RWPE2 (cell line): Measurements from ENCODE around the gene INPP5E.

Experiments
- ATAC-seq: fragments of 200-7000 bp; cut with Tn5 transposase; 3 replicates; pipeline ENCODE4 v1.9.1; 2021; ENCODE audit warnings: low read depth
- DNase-seq: peaks from one replicate; pipeline ENCODE4 v3.0.0-alpha.2; 2020; ENCODE audit warnings: low spot score
- H3K27ac ChIP-seq: fragments of 450-650 bp; 2 replicates; pipeline ENCODE4 v1.5.1; 2017; ENCODE audit warnings: mild to moderate bottlenecking; ENCODE audit not compliant: poor library complexity, severe bottlenecking
- H3K27me3 ChIP-seq: fragments of 250-450 bp; sonication (Bioruptor Pico); 2 replicates; pipeline ENCODE4 v1.5.1; 2021; ENCODE audit warnings: mild to moderate bottlenecking, moderate library complexity; ENCODE audit not compliant: insufficient read depth, poor library complexity, severe bottlenecking
- H3K36me3 ChIP-seq: fragments of 250-450 bp; sonication (Bioruptor Pico); 2 replicates; pipeline ENCODE4 v1.5.1; 2020; ENCODE audit warnings: low read depth, mild to moderate bottlenecking, moderate library complexity
- H3K4me1 ChIP-seq: fragments of 250-450 bp; sonication (Bioruptor Pico); 2 replicates; pipeline ENCODE4 v1.5.1; 2021; ENCODE audit warnings: mild to moderate bottlenecking, moderate library complexity; ENCODE audit not compliant: insufficient read depth, poor library complexity, severe bottlenecking
- H3K4me3 ChIP-seq: fragments of 250-450 bp; sonication (Bioruptor Pico); 2 replicates; pipeline ENCODE4 v1.5.1; 2021; ENCODE audit warnings: mild to moderate bottlenecking, moderate library complexity; ENCODE audit not compliant: severe bottlenecking
- H3K9me3 ChIP-seq: fragments of 250-450 bp; sonication (Bioruptor Pico); 2 replicates; pipeline ENCODE4 v1.5.1; 2021; ENCODE audit warnings: mild to moderate bottlenecking, moderate library complexity; ENCODE audit not compliant: severe bottlenecking
- TF ChIP-seq, protein P1 (sequence below): fragments of 450-650 bp; IDR thresholded peaks from one replicate; pipeline ENCODE4 v1.5.1; 2017; ENCODE audit warnings: mild to moderate bottlenecking, moderate library complexity; ENCODE audit not compliant: poor library complexity, severe bottlenecking

The INPP5E gene

DNA sequence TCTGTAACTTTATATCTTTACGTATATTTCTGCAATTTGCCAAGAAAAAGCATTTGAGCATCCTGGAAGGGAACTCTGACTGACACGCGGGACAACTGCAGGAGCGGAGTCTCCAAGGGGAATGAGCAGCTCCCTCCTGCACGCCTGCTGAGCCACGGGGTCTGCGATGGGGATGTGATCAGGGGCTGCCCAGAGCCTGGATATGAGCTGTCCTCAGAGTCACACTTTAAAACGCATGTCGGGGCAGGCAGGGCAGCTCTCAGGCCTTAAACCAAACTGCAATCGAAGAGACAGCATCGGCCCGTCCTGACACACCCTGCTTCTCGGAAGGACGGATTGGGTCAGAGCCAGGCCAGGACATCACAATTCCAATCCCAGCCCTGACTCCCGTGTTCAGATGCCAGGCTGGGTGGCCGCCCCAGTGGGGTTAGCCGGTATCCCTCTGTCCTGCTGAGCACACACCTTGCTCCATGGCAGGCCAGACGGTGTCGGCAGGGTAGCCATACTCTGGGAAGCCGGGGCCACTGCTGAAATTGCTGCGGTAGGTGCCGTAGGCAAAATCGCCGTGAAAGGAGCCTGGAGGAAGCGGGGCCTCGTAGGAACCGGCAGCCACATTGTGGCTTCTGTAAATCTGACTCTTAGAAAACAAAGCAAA lies 26.0 kb upstream of the INPP5E start:
- no peak overlapping the region for H3K4me3 ChIP-seq
- no peaks in the 10 kb centered on the region for H3K9me3 ChIP-seq
- peaks cover 100% of the 10 kb centered on the region for H3K36me3 ChIP-seq
- ATAC-seq (no peak), DNase-seq (no peak)
- H3K27ac ChIP-seq = no peak overlapping the region
- TF ChIP-seq, protein P1, sequence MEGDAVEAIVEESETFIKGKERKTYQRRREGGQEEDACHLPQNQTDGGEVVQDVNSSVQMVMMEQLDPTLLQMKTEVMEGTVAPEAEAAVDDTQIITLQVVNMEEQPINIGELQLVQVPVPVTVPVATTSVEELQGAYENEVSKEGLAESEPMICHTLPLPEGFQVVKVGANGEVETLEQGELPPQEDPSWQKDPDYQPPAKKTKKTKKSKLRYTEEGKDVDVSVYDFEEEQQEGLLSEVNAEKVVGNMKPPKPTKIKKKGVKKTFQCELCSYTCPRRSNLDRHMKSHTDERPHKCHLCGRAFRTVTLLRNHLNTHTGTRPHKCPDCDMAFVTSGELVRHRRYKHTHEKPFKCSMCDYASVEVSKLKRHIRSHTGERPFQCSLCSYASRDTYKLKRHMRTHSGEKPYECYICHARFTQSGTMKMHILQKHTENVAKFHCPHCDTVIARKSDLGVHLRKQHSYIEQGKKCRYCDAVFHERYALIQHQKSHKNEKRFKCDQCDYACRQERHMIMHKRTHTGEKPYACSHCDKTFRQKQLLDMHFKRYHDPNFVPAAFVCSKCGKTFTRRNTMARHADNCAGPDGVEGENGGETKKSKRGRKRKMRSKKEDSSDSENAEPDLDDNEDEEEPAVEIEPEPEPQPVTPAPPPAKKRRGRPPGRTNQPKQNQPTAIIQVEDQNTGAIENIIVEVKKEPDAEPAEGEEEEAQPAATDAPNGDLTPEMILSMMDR = no peak
- H3K27me3 ChIP-seq = no peaks in the 10 kb centered on the region
- H3K4me1 ChIP-seq = no peaks in the 10 kb centered on the region

DNA sequence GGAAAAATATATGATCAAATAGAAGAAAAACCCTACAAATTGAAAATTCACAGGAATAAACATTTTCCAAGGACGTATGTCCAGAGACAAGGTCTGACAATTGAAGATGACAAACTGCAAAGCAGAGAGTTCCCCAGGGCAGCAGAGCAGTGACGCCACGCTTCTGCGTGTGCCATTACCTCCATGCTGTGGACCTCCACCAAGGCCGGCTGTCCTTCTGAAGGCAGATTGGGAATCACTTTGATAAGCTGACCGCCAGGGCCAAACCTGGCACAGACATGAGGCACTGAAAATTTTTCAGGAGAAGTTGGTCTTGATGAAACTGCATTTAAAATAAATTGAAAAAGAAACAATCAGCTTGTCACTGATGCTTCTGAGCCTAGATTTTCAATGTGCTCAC lies 24.6 kb upstream of the INPP5E start:
- H3K27me3 ChIP-seq = no peaks in the 10 kb centered on the region

DNA sequence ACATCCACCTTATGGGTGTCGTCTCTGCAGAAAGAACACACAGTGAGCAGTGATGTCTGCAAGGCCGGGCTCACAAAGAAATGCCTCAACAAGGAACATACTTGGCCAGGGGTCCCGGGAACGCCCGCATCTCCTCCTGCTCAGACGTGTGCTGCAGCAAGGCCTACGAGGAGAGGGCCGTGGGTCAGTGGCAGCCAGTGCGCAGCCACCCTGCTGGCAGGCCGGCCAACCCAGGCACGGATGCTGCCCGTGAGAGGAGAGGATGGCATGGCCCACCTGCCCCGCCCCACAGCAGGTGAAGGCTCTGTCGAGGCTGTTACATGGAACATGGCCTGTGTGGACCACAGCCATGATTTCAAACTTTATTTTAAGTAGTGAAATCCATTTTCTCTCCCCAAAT lies 23.9 kb upstream of the INPP5E start:
- Histone ChIP-seq H3K4me3 (no peak overlapping the region), H3K27me3 (no peaks in the 10 kb centered on the region), H3K36me3 (peaks cover 100% of the 10 kb centered on the region), H3K9me3 (no peaks in the 10 kb centered on the region), H3K4me1 (no peaks in the 10 kb centered on the region), H3K27ac (no peak overlapping the region)
- TF ChIP-seq, protein P1 = no peak
- no peak for ATAC-seq
- DNase-seq = no peak

More for the DNA sequence above, 24.6 kb upstream of the INPP5E start:
- no peak overlapping the region for H3K27ac ChIP-seq
- DNase-seq (no peak), ATAC-seq (no peak)
- no peak overlapping the region for H3K4me3 ChIP-seq
- H3K4me1 ChIP-seq = no peaks in the 10 kb centered on the region
- peaks cover 100% of the 10 kb centered on the region for H3K36me3 ChIP-seq
- TF ChIP-seq, protein P1 = no peak
- no peaks in the 10 kb centered on the region for H3K9me3 ChIP-seq

DNA sequence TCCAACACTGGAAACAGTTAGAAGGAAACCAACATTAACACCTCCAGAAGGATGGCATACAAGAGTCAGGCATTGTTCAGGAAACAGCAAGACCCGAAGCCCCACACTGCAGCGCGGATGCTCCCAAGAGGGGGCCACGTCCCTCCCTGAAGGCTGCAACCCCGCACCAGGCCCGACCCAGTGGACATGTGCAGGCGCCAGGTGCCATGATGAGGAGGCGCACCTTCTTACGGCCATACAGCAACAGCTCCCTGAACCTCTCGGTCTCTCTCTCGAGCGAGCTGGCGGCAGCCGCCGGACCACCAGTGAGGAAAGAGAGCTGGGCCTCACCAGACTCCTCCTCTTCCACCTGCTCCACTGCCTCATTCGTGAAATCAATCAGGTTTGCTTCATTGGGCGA lies 23.0 kb upstream of the INPP5E start:
- Histone ChIP-seq H3K36me3 (peaks cover 99% of the 10 kb centered on the region), H3K4me1 (no peaks in the 10 kb centered on the region), H3K27me3 (no peaks in the 10 kb centered on the region), H3K4me3 (no peak overlapping the region), H3K27ac (no peak overlapping the region), H3K9me3 (no peaks in the 10 kb centered on the region)
- TF ChIP-seq, protein P1 = no peak
- ATAC-seq = no peak
- no peak for DNase-seq

DNA sequence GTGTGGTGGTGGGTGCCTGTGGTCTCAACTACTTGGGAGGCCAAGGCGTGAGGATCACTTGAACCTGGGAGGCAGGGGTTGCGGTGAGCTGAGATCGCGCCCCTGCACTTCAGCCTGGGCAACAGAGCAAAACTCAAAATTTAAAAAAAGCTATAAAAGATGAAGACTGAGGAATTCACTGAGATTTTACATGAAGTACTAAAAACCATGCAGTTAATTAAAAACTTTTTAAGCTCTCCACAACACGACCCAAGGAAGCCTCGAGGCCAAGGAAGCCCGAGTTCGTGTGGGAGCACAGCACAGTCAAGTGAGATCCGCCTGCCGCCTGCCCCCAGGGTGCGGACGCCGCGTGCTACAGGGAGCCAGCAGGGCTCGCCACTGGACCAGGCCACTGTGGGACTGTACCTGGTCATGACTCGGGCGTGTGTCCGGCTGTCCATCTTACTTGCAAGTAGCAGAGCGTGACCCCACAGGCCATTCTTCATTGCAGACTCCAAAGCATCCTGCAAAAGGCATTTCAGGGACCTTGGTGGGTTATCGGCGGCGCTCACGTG lies 21.2 kb upstream of the INPP5E start:
- Histone ChIP-seq H3K27me3 (no peaks in the 10 kb centered on the region), H3K27ac (no peak overlapping the region), H3K4me1 (no peaks in the 10 kb centered on the region), H3K4me3 (no peak overlapping the region), H3K36me3 (peaks cover 99% of the 10 kb centered on the region), H3K9me3 (no peaks in the 10 kb centered on the region)
- ATAC-seq (no peak), DNase-seq (no peak)
- TF ChIP-seq, protein P1 = no peak
